Glutamatergic neuron (in vitro differentiated cells): ENCODE data around the gene AK9. TPM values are rescaled to one million over a fixed set of nuclear protein-coding genes. Genes with fewer than 3 reads are reported as not detected.
A peak's percentile ranks its signal among the peaks of the same experiment; 100 is the strongest.

ENCODE experiments used
- DNase-seq: peaks from one replicate; pipeline ENCODE4 v3.0.0; 2022
- H3K27ac Mint-ChIP-seq: one replicate; pipeline ENCODE4 v1.8.0; 2020; ENCODE audit warnings: mild to moderate bottlenecking, mixed read lengths, inconsistent platforms; ENCODE audit not compliant: unreplicated experiment
- H3K27me3 Mint-ChIP-seq: one replicate; pipeline ENCODE4 v1.8.0; 2020; ENCODE audit warnings: mild to moderate bottlenecking, moderate library complexity, mixed read lengths, inconsistent platforms; ENCODE audit not compliant: unreplicated experiment
- H3K36me3 Mint-ChIP-seq: one replicate; pipeline ENCODE4 v1.8.0; 2020; ENCODE audit warnings: mild to moderate bottlenecking, mixed read lengths, inconsistent platforms; ENCODE audit not compliant: unreplicated experiment
- H3K4me1 Mint-ChIP-seq: one replicate; pipeline ENCODE4 v1.8.0; 2020; ENCODE audit warnings: mild to moderate bottlenecking, low read depth, mixed read lengths, inconsistent platforms; ENCODE audit not compliant: unreplicated experiment
- H3K4me3 Mint-ChIP-seq: one replicate; pipeline ENCODE4 v1.8.0; 2020; ENCODE audit warnings: mild to moderate bottlenecking, mixed read lengths, inconsistent platforms; ENCODE audit not compliant: unreplicated experiment
- H3K9me3 Mint-ChIP-seq: one replicate; pipeline ENCODE4 v1.8.0; 2020; ENCODE audit warnings: mild to moderate bottlenecking, moderate library complexity, mixed read lengths, inconsistent platforms; ENCODE audit not compliant: unreplicated experiment
- CTCF ChIP-seq: fragments of 200-600 bp; sonication (generic); IDR thresholded peaks from one replicate; pipeline ENCODE4 v1.5.0; 2021; ENCODE audit not compliant: partially characterized antibody, unreplicated experiment
- total RNA-seq: library from RNA; stranded (reverse); fragmentation: NEBNext Ultra II Directional; extraction: Animal tissue kit (Norgen Biotek cat#: 25700); gene quantifications from one replicate; pipeline ENCODE4 v1.2.1, GENCODE V29; 2021; ENCODE audit not compliant: unreplicated experiment

AK9 gene
- total RNA-seq, 1 donor from 2014 or later: 8.1 TPM

GRCh38 chr6:109701221-109701620 is 10.2 kb upstream of the AK9 start:
- Mint-ChIP-seq H3K27ac (no peak overlapping the region), H3K4me1 (peaks cover 5% of the 10 kb centered on the region), H3K36me3 (no peaks in the 10 kb centered on the region), H3K27me3 (no peaks in the 10 kb centered on the region), H3K4me3 (no peak overlapping the region), H3K9me3 (no peaks in the 10 kb centered on the region)
- TF ChIP-seq CTCF: no peak
- DNase-seq: no peak

DNA sequence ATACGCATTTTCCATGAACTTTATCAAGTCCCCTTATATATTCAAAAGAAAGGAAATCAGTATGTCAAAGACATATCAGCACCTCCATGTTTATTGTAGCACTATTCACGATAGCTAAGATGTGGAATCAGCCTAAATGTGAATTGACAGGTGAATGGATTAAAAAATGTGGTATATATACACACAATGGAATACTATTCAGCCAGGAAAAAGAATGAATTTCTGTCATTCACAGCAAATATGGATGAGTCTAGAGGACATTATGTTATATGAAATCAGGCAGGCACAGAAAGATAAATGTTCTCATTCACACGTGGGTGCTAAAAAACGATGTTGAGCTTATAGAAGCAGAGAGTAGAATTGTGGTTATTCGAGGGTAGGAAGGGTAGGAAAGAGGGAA is 5.4 kb upstream of the AK9 start:
- Mint-ChIP-seq H3K9me3 (no peaks in the 10 kb centered on the region), H3K27ac (no peak overlapping the region), H3K36me3 (no peaks in the 10 kb centered on the region), H3K27me3 (no peaks in the 10 kb centered on the region), H3K4me3 (no peak overlapping the region), H3K4me1 (peaks cover 3% of the 10 kb centered on the region)
- DNase-seq: no peak
- no peak for TF ChIP-seq CTCF

GRCh38 chr6:109695468-109695867 is 4.5 kb upstream of the AK9 start:
- no peak for TF ChIP-seq CTCF
- Mint-ChIP-seq H3K36me3 (no peaks in the 10 kb centered on the region), H3K4me1 (peaks cover 3% of the 10 kb centered on the region), H3K9me3 (no peaks in the 10 kb centered on the region), H3K4me3 (no peak overlapping the region), H3K27ac (no peak overlapping the region), H3K27me3 (peaks cover 3% of the 10 kb centered on the region)
- no peak for DNase-seq

DNA sequence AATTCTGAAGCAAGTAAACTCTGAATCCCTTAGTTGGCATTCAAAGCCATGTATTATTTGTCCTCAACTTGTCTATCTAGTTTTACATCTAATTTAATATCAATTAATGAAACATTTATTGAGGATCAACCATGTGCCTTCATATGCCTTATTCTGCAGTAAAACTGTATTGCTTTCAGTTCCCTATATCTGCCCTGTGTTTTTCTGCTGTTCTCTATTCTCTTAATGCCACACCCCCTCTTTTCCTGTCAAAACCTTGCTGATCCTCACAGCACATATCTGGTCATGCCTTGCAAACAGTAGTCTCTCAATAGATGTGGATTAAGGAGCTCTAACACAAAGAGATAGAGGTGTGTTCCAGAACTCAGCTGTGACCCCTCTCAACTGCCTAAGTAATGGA is 2.1 kb upstream of the AK9 start:
- peaks cover 7% of the 10 kb centered on the region for H3K27me3 Mint-ChIP-seq
- DNase-seq: no peak
- H3K4me3 Mint-ChIP-seq: no peak overlapping the region
- H3K36me3 Mint-ChIP-seq: no peaks in the 10 kb centered on the region
- H3K27ac Mint-ChIP-seq: no peak overlapping the region
- TF ChIP-seq CTCF: no peak
- no peaks in the 10 kb centered on the region for H3K9me3 Mint-ChIP-seq
- H3K4me1 Mint-ChIP-seq: peaks cover 4% of the 10 kb centered on the region

- no peak for TF ChIP-seq CTCF
- H3K4me1 Mint-ChIP-seq: peaks cover 4% of the 10 kb centered on the region
These were observed 647 bp downstream of the AK9 start for GRCh38 chr6:109690373-109690736.

More at GRCh38 chr6:109690373-109690736, 647 bp downstream of the AK9 start:
- peak; percentile 70 for DNase-seq
- H3K36me3 Mint-ChIP-seq: no peaks in the 10 kb centered on the region
- peak overlapping the region; percentile 93 for H3K27ac Mint-ChIP-seq
- H3K27me3 Mint-ChIP-seq: peaks cover 7% of the 10 kb centered on the region
- no peaks in the 10 kb centered on the region for H3K9me3 Mint-ChIP-seq
- peak overlapping the region; percentile 94 for H3K4me3 Mint-ChIP-seq
